GM18526 (cell line): ENCODE data around the gene PALLD.

ENCODE experiments used
- POLR2A ChIP-seq: IDR thresholded peaks from 3 replicates; pipeline ENCODE4 v1.6.1; 2011; ENCODE audit not compliant: insufficient read length; ENCODE audit errors: extremely low read depth

Gene PALLD

DNA sequence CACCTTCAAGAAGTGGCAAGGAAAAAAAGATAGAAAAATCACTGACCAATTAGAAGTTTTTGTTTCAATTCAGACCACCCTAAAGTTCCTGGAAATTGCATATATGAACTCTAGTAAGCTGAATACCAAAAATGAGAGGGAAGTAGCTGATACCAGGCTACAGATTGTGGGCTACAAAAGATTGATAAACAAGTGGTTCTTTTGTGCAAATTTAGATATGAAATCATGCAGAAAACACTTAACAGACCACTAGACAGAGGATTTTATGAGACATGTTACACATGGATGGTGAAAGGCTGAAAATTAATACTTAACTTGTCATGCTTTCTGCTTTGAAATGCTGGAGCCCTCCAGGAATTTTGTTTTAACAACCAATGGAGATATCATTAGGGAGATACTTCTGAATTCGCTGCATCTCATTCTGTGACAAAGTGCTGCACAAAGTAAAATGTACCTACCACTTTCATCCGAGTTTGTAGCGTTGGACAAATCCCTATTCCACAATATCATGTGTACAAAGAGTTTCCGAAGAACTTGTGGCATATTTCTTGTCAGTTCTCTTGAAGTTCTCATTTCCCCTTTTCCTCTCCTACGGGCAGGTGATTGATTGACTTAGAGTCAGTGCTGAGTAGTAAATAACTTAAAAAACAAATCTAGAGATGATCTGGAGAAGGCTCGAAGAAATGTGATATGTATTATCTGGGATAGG lies 235.0 kb downstream of the PALLD start:
- TF ChIP-seq POLR2A = no peak

DNA sequence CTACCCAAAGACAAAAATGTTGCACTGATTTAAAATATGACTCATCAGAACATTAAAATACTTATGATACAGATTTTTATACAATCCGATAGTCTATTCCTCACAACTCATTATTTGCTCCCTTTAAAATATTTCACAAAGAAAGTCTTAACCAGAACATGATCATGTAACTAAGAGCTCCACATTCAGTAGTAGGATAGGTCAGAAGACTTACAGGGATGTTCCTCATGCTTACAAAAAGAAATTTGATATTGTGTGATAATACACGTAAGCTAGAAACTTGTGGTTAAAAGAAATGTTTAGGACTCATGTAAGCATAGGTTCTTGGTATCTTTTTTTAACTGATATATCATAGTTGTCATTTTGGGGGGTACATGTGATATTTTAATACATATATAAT lies 235.9 kb downstream of the PALLD start:
- TF ChIP-seq POLR2A = no peak

- no peak for TF ChIP-seq POLR2A
Measured at GRCh38 chr4:168734703-168735678, 238.1 kb downstream of the PALLD start.

DNA sequence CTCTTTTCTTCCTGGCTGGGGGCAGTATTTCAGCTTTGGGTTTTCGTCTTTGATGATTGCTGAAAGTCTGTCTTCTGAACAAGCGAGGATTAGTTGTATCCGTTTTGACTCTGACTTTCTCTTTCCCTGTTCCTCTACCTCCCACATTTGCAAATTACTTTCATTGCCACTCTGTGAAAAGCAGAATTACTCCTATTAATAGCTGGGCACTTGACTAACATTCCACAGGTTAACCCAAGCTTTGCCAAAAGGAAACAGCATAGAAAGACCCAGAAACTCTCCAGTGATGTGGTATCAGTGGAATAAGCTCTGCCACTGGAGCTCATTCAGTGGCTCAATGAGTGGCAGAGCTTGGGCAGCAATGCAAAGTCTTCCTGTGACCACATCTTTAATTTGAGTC lies 238.9 kb downstream of the PALLD start:
- no peak for TF ChIP-seq POLR2A

DNA sequence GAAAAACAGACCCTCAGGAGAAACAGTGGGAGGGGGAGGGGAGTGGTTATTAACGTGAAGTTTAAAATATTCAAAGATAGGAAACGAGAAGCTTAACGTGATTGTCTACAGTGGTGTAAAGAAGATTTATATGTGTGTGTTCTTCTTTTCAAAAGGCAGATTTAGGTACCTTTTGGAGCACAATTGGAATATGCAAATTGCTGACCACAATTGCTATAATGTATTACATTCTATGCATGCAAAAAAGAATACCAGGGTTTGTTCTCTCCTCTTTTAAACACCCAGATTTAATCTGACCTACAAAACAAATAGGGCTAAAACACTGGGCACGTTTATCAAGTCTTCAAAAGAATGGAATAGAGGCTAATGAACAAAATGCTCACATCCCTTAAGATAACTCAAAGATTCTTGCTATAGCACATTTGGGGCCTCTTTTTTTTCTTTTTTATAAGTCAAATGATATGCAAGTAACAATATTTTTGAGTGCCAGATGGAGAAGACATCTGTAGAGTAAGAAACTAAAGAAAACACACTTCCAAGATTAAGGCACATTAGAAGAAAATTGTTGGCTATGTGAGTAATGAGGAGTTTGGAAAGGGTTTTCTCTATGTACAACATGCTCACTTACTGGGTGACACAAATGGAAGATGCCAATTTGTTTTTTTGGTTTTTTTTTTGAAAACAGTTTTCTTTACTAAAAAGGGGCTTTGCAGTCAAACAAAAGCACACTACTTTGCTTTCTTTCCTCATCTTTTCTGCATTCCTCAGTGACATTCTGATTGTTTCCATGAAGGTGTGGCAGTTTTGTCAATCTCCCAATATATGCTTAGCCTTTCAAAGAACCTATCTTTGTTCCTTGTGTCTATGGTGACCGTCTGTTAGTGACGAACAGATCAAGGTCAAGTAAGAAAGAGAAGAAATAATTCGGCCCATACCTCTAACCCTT lies 240.3 kb downstream of the PALLD start:
- no peak for TF ChIP-seq POLR2A

GRCh38 chr4:168737806-168738172 lies 240.9 kb downstream of the PALLD start:
- no peak for TF ChIP-seq POLR2A

DNA sequence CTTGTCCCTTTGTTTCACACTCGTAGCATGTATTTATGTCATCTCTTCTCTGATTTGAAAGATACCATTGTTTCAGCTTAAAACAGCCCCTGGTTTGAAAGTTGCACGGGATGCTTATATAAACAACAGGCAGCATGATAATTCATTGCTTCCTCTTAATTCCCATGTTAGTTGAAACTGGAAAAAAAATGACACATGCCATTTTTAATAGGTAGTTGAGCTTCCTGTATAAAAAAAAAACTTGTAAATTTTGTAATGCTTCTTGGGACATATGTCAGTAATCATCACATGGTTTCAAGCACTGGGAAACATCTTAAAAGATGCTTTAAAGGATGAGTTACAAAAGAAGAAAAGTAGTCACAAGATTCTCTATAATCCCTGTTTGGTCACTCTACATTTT lies 243.0 kb downstream of the PALLD start:
- TF ChIP-seq POLR2A = no peak

DNA sequence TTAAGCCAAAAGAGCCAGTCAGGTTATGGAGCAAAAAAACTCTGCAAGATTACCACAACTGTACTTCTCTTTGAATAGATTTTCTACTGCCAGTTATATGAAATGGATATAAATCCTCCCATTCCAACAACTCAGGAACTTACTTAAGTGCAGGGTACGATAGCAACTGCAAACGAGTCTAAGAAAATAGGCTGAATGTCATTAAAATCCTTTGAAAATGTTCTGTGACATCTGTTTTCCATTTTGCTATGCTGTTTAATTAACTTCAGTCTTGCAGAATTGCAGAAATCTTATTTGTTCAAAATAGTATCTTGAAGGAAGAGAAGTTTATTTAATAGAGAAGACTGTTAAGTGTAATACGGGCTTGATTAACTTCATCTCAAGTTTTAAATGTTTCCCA lies 243.8 kb downstream of the PALLD start:
- TF ChIP-seq POLR2A = no peak

DNA sequence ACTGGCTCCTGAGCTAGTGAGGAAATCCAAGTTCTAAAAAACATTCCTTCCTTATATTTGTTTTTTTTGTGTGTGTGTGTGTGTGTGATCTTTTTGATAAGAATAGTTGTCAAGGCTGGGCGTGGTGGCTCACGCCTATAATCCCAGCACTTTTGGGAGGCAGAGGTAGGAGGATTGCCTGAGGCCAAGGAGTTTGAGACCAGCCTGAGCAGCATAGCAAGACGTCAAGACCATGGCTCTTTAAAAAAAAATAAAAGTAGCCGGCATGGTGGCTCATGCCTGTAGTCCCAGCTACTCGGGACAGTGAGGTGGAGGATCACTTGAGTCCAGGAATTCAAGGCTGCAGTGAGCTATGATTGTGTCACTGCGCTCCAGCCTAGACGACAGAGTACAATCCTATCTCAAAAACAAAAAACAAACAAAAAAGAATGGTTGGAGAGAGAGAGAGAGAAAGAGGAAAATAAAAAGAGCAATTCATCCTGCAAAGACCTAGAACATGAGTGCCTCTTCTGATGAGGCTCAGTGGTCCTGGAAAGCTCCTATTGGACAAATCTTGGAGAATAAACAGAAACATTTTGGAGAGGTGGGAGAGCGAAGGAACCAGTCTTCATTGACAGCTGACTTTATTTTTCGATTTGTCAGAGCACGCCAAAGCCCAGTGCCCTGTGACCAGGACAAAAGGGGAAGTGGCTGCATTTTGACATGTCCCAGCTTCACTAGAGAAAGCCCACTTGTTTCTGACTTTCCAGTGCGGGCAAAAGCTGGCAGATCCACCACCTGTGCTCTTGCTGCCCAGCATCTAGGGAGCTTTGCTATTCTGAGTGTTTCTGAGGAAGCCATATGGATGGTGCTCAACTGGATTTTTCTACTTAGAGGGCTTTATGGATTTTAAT lies 244.7 kb downstream of the PALLD start:
- no peak for TF ChIP-seq POLR2A

DNA sequence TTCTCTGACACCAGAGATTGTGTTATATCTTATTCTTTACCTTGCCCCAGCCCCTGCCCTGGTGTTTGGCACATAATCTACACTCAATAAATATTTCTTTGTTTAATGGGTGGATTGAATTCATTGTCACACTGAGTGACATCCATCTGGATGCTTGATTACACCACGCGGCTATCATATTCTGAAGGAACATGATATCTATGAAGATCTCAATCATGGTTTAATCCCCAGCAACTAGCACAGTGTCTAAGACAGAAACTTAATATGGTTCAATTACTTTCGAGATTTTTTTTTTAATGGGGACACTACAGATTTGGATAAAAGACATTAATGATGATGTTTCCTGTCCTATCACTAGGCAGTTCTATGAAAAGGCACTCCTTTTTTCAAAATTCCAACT lies 246.3 kb downstream of the PALLD start:
- no peak for TF ChIP-seq POLR2A

- no peak for TF ChIP-seq POLR2A
Measured at GRCh38 chr4:168743601-168744000, 246.7 kb downstream of the PALLD start.

DNA sequence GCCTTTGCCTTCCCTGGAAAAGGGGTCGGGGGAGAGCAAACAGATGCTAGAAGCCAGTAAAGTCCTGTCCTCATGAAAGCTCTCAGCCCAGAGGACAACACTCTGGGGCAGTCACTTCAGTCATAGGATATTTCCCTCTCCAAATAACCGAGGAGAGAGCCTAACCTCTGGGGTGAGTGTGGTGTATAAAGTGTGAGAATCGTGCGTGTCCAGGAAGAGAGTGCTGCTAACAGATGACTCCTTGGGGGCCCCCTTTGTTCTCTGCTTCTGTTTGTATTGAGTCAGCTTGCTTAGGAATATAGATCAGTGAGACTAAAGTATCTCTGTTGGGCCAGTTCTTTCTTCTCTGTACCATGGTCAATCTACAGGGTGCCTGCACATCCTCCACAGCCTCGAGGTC lies 247.2 kb downstream of the PALLD start:
- TF ChIP-seq POLR2A = no peak

- TF ChIP-seq POLR2A = no peak
Measured at GRCh38 chr4:168748807-168749206, 252.0 kb downstream of the PALLD start.
